ENCODE results near the gene LMX1B. TPM values are rescaled to one million over a fixed set of nuclear protein-coding genes. Genes with fewer than 3 reads are reported as not detected.
"Not testable (repeated sequence)": the region's sequence is repeated elsewhere in the genome, so short reads cannot be mapped to it uniquely, and the experiment has no call there.

LMX1B gene
- polyA plus RNA-seq, 5 donors: 0.04 to 0.43 (median 0.14) TPM

GRCh38 chr9:126695701-126696400 is 82.1 kb downstream of the LMX1B start:
- no peak for DNase-seq

GRCh38 chr9:126696401-126697145 is 82.8 kb downstream of the LMX1B start:
- no peak for DNase-seq

DNA sequence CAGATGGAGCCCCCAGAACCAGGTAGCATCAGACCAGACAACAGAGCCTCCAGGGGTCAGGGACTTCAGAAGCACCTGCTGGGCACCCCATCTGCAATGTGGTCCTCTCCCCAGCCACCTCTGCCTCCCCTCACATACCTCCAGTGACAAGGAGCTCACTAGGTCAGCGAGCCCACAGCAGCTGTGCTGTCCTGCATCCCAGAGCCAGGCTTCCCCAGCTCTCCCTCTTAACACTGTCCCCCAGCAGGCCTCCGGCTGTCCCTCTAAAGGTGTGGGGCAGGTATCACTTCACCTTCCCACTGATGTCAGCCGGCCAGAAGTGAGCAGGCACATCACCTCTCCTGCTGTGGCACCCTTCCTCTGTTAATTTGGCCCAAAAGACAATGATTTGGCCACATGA is 83.6 kb downstream of the LMX1B start:
- no peak for DNase-seq

DNA sequence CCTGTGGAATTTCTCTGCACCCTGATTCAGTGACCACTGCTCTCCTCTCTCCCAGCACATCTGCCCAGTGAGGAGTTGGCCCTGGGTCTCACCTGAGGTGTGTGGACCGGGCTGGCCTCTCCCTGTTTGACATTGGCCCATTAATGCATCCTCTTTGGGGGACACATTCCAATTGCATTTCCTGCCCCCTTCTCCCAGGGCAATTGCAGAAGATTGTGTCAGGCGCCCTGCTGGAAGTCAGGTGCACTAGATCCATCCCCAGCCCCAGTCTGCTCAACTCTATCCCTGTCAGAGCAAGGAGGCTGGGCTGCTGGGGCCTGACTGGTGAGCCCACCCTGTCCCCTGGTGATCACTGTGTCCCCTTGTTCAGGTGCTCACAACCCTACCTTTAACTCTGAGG is 84.5 kb downstream of the LMX1B start:
- DNase-seq: no peak

DNA sequence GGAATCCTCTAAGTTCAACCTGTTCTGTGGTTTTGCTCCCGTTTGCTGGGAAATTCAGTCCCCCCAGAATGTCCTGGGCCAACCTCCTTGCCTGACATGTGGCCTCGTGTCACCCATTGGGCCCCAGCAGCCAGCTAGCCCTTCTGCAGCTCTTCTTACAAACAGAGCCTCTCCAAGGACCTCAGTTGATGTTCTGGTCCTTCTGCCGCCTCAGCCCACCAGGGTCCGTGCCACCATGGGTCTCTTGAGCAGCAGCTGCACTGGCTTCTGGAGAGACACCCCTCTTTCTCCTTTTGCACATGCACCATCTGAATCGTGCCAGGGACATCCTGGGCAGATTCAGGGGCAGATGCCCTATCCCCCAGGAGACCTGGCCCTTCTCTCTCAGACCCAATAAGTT is 85.0 kb downstream of the LMX1B start:
- no peak for DNase-seq

GRCh38 chr9:126699401-126699881 is 85.7 kb downstream of the LMX1B start:
- DNase-seq: no peak

GRCh38 chr9:126700296-126700695 is 86.6 kb downstream of the LMX1B start:
- DNase-seq: no peak

GRCh38 chr9:126700903-126701812 is 87.4 kb downstream of the LMX1B start:
- DNase-seq: no peak

- no peak for DNase-seq
Observed at GRCh38 chr9:126701813-126702140, 88.0 kb downstream of the LMX1B start.

DNA sequence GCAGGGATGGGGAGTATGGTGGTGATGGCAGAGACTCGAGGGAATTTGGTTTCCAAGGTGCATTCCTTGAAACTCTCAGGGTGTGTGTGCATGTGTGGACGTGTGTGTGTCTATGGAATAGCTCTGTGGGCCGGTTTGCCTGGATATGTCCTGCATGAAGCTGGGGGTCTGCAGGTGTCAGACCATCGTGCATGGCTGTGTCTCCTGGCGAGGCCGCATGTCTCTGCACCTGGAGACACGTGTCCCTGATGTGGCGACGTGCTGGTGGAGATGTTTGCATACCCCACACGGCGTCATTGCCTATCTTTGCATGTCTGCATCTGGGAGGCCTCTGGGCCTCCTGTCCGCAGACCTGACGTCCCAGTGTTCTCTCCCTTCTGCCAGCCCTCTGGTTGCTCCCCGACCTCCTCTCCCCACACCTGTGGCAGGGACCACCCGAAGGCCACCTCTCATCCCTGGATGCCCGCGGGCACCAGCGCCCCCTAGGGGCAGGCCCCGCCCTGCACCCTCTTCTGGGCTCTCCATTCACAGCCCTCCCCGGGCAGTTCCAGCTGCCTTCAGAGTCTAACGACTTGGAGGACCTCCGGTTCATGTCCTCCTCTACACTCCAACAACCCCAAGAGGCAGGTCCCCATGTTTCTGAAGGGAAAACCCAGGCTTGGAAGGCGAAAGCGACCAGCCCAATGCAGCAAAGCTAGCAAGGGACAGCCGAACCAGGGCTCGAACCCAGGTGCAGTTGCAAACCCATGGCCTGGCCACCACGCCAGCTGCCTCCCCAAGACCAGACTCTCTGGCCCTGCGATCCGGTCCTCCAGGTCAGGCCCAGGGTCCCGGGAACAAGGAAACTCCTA is 88.6 kb downstream of the LMX1B start:
- DNase-seq: no peak

GRCh38 chr9:126703002-126703865 is 89.5 kb downstream of the LMX1B start:
- no peak for DNase-seq

GRCh38 chr9:126703866-126704156 is 90.1 kb downstream of the LMX1B start:
- no peak for DNase-seq

GRCh38 chr9:126704157-126704891 is 90.6 kb downstream of the LMX1B start:
- DNase-seq: no peak

GRCh38 chr9:126704892-126705766 is 91.4 kb downstream of the LMX1B start:
- peak in 1 of 2 donors; percentile 58 for DNase-seq

DNA sequence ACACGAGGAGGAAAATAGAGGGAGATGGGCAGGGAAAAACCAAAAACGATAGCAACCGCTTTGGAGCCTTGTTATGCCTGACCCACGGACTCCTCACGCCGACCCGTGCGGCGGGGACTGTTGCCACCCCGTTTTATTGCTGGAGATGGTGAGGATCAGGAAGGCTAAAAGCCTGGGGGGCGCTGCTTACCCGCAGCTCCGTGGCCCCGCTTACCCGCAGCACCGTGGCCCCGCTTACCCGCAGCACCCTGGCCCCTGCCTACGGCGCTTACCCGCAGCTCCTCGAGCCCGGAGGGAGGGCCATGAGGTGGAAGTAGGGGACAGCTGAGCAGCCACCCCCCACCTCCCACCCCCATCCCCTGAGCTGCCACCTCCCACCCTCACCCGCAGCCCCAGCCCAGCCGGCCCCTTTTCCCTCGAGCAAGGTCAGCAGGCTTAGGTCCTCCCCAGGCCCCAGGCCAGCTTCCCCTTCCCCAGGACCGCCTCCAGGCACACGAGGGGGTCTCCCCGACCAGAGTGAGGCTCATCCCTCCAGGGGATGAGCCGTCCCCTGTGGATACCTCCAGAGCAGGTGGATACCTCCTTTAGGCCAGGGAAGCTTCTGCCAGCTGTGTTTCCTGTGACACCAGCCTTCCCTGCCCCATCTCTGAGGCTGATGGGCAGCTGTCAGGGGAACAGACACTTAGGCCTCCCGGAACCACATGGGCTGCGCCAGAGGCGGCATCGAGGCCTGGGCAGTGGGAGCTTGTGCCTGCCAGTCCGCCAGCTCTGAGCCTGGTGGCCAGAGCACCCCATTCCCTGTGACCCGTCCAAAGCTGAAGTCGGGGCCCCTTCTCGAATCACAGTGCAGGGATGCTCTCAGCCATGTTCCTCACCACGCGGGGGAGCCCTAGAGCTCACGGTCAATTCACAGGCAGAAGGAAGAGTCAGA is 92.3 kb downstream of the LMX1B start:
- no peak for DNase-seq

GRCh38 chr9:126706698-126707053 is 92.9 kb downstream of the LMX1B start:
- no peak for DNase-seq

DNA sequence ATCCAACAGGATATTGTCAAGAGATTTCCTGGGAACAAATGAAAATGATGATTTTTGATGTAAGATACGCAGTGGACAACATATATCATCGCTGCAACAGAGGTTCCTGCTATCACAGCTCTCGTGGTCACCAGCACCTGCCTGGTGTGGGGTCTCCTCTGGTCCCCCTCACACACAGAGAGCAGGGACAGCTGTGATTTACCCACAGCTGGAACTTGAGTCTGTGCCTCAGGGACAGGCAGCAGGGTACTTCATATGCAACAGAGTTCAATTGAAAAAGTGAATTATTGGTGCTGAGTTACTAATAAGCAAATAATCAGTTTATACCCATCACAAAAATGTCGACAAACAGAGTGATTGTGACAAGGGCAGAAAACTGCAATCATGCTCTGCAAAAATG is 93.4 kb downstream of the LMX1B start:
- no peak for DNase-seq

DNA sequence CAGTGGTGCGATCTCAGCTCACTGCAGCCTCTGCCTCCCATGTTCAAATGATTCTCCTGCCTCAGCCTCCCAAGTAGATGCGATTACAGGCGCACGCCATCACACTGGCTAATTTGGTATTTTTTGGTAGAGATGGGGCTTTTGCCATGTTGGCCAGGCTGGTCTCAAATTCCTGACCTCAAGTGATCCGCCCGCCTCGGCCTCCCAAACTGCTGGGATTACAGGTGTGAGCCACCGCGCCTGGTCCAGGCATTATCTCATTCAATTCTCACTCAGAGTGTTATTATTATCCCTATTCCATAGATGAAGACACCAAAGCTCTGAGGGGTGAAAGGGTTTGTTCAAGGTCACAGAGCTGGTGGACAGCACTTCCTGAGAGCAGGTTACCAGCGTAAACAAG is 94.0 kb downstream of the LMX1B start:
- not testable (repeated sequence) for DNase-seq

All from right lung (tissue), 5 donors.